Mesenchymal stem cell (in vitro differentiated cells and primary cell): Measurements from ENCODE around the gene TBC1D2.

ENCODE experiments used
- DNase-seq: peaks from one replicate; pipeline ENCODE4 v3.0.0-alpha.2; 2013
- H2AFZ ChIP-seq: one replicate; pipeline ENCODE4 v1.6.1; 2013; ENCODE audit warnings: low read depth, mild to moderate bottlenecking, control low read depth, inconsistent platforms, low read length, moderate library complexity
- H2AK5ac ChIP-seq: 2 replicates; pipeline ENCODE4 v1.6.1; 2013; ENCODE audit warnings: low read length, moderate library complexity, mild to moderate bottlenecking, inconsistent platforms; ENCODE audit not compliant: severe bottlenecking
- H2BK120ac ChIP-seq: one replicate; pipeline ENCODE4 v1.6.1; 2013; ENCODE audit warnings: low read depth, mild to moderate bottlenecking, inconsistent platforms, low read length, moderate library complexity
- H2BK12ac ChIP-seq, 2 experiments: one replicate each; pipeline ENCODE4 v1.6.1; 2013; ENCODE audit warnings: inconsistent platforms in 2 of 2, low read length in 2 of 2, mild to moderate bottlenecking in 2 of 2, moderate library complexity in 2 of 2, control low read depth in 1 of 2
- H2BK15ac ChIP-seq: one replicate; pipeline ENCODE4 v1.6.1; 2013; ENCODE audit warnings: mild to moderate bottlenecking, low read depth, inconsistent platforms; ENCODE audit not compliant: poor library complexity, severe bottlenecking
- H2BK5ac ChIP-seq: 2 replicates; pipeline ENCODE4 v1.6.1; 2013; ENCODE audit warnings: low read depth, mild to moderate bottlenecking, low read length, control low read depth, inconsistent platforms; ENCODE audit not compliant: poor library complexity, severe bottlenecking
- H3K14ac ChIP-seq, 2 experiments: one replicate each; pipeline ENCODE4 v1.6.1; 2013; ENCODE audit warnings: inconsistent platforms in 2 of 2, low read length in 2 of 2, control low read depth in 1 of 2, mild to moderate bottlenecking in 1 of 2, moderate library complexity in 1 of 2
- H3K18ac ChIP-seq, 2 experiments: one replicate each; pipeline ENCODE4 v1.6.1; 2013; ENCODE audit warnings: inconsistent platforms in 2 of 2, low read length in 2 of 2, control low read depth in 1 of 2, low read depth in 1 of 2, mild to moderate bottlenecking in 1 of 2
- H3K23ac ChIP-seq, 2 experiments: one replicate each; pipeline ENCODE4 v1.6.1; 2013; ENCODE audit warnings: inconsistent platforms in 2 of 2, low read length in 2 of 2, mild to moderate bottlenecking in 2 of 2, moderate library complexity in 2 of 2, control low read depth in 1 of 2
- H3K27ac ChIP-seq: 2 replicates; pipeline ENCODE4 v1.5.1; 2013; ENCODE audit warnings: mild to moderate bottlenecking, moderate library complexity, low read length, control low read depth, inconsistent platforms; ENCODE audit not compliant: poor library complexity, severe bottlenecking
- H3K27me3 ChIP-seq, 2 experiments: 2 replicates each; pipeline versions ENCODE4 v1.6.1 to v1.7.0; 2013; ENCODE audit warnings: low read length in 2 of 2, mild to moderate bottlenecking in 2 of 2, moderate library complexity in 2 of 2, control low read depth in 1 of 2, inconsistent platforms in 1 of 2; ENCODE audit not compliant: control insufficient read depth in 1 of 2, insufficient read depth in 1 of 2
- H3K36me3 ChIP-seq, 2 experiments: 2 replicates each; pipeline versions ENCODE4 v1.6.1 to v1.7.0; 2013; ENCODE audit warnings: low read length in 2 of 2, control low read depth in 1 of 2, inconsistent platforms in 1 of 2, low read depth in 1 of 2, mild to moderate bottlenecking in 1 of 2; ENCODE audit not compliant: insufficient read depth in 2 of 2, control insufficient read depth in 1 of 2
- H3K4ac ChIP-seq, 2 experiments: one replicate each; pipeline ENCODE4 v1.6.1; 2013; ENCODE audit warnings: inconsistent platforms in 2 of 2, low read length in 2 of 2, mild to moderate bottlenecking in 2 of 2, moderate library complexity in 2 of 2, control low read depth in 1 of 2, low read depth in 1 of 2
- H3K4me1 ChIP-seq: 2 replicates; pipeline ENCODE4 v1.6.1; 2013; ENCODE audit warnings: low read depth, low read length, control low read depth; ENCODE audit not compliant: control insufficient read depth, insufficient read depth
- H3K4me2 ChIP-seq: 2 replicates; pipeline ENCODE4 v1.6.1; 2013; ENCODE audit warnings: low read length, mild to moderate bottlenecking, inconsistent platforms; ENCODE audit not compliant: poor library complexity, severe bottlenecking
- H3K4me3 ChIP-seq, 2 experiments: 2 replicates each; pipeline versions ENCODE4 v1.5.1 to v1.7.0; 2013; ENCODE audit warnings: low read length in 2 of 2, mild to moderate bottlenecking in 2 of 2, control low read depth in 1 of 2, low read depth in 1 of 2; ENCODE audit not compliant: insufficient read depth in 1 of 2
- H3K79me1 ChIP-seq: replicated peaks from 2 replicates; pipeline ENCODE4 v1.6.1; 2013; ENCODE audit warnings: mild to moderate bottlenecking, control low read depth, low read length, inconsistent platforms; ENCODE audit not compliant: poor library complexity, severe bottlenecking
- H3K9ac ChIP-seq: 2 replicates; pipeline ENCODE4 v1.7.0; 2013; ENCODE audit warnings: mild to moderate bottlenecking, low read length, moderate library complexity
- H3K9me3 ChIP-seq: 2 replicates; pipeline ENCODE4 v1.7.0; 2013; ENCODE audit warnings: mild to moderate bottlenecking, low read length; ENCODE audit not compliant: control insufficient read depth
- H4K8ac ChIP-seq: one replicate; pipeline ENCODE4 v1.6.1; 2013; ENCODE audit warnings: inconsistent platforms, mild to moderate bottlenecking, low read length, moderate library complexity
- H4K91ac ChIP-seq: one replicate; pipeline ENCODE4 v1.6.1; 2013; ENCODE audit warnings: mild to moderate bottlenecking, low read length, inconsistent platforms
- WGBS: methylation state at CpG from one replicate; pipeline ENCODE4 v1.1.7; 2013; ENCODE audit warnings: mixed read lengths; 5-methylcytosine and 5-hydroxymethylcytosine counted together

Gene TBC1D2

GRCh38 chr9:98235126-98235525 is 20.3 kb downstream of the TBC1D2 start:
- H3K27ac ChIP-seq: no peak overlapping the region
- no peak overlapping the region for H3K4me2 ChIP-seq
- WGBS: 77% methylated on average over 9 of the region's 9 CpGs
- H2BK12ac ChIP-seq: no peak overlapping the region
- H2BK15ac ChIP-seq: no peak overlapping the region
- H3K23ac ChIP-seq: no peak overlapping the region
- H2BK120ac ChIP-seq: no peak overlapping the region
- peaks cover 18 to 49% of the 10 kb centered on the region in 2 experiments for H3K36me3 ChIP-seq
- H2AK5ac ChIP-seq: no peak overlapping the region
- H4K8ac ChIP-seq: no peak overlapping the region
- peaks cover 10% of the 10 kb centered on the region for H3K79me1 ChIP-seq
- no peak overlapping the region for H3K4ac ChIP-seq
- H3K14ac ChIP-seq: no peak overlapping the region
- H3K4me1 ChIP-seq: peaks cover 10% of the 10 kb centered on the region
- H3K9me3 ChIP-seq: no peaks in the 10 kb centered on the region
- no peak overlapping the region for H4K91ac ChIP-seq
- H3K9ac ChIP-seq: no peak overlapping the region
- peak; percentile 87 for DNase-seq
- H3K4me3 ChIP-seq: no peak overlapping the region
- no peak overlapping the region for H2AFZ ChIP-seq
- H2BK5ac ChIP-seq: no peak overlapping the region
- no peak overlapping the region for H3K18ac ChIP-seq
- H3K27me3 ChIP-seq: no peaks in the 10 kb centered on the region

- Histone ChIP-seq H2AK5ac (no peak overlapping the region), H3K23ac (no peak overlapping the region), H3K27me3 (no peaks in the 10 kb centered on the region), H2BK15ac (no peak overlapping the region), H3K4ac (no peak overlapping the region), H3K9me3 (no peaks in the 10 kb centered on the region), H3K14ac (no peak overlapping the region), H3K9ac (no peak overlapping the region), H3K36me3 (peaks cover 21 to 49% of the 10 kb centered on the region in 2 experiments), H4K8ac (no peak overlapping the region), H3K4me3 (no peak overlapping the region), H3K79me1 (peaks cover 10% of the 10 kb centered on the region), H3K27ac (no peak overlapping the region), H4K91ac (no peak overlapping the region), H3K4me2 (no peak overlapping the region), H3K18ac (no peak overlapping the region), H3K4me1 (peaks cover 10% of the 10 kb centered on the region), H2AFZ (no peak overlapping the region), H2BK5ac (no peak overlapping the region), H2BK120ac (no peak overlapping the region), H2BK12ac (peak overlapping the region in 1 of 2 experiments; percentile 12)
- DNase-seq: no peak
- WGBS: 89% methylated on average over 9 of the region's 9 CpGs
Measured at GRCh38 chr9:98234245-98234825, 21.1 kb downstream of the TBC1D2 start.

- Histone ChIP-seq H3K79me1 (peaks cover 8% of the 10 kb centered on the region), H3K9me3 (no peaks in the 10 kb centered on the region), H3K23ac (no peak overlapping the region), H4K8ac (peak overlapping the region; percentile 66), H3K4ac (peak overlapping the region in 1 of 2 experiments; percentile 93), H2AFZ (no peak overlapping the region), H3K27me3 (no peaks in the 10 kb centered on the region), H2BK12ac (peak overlapping the region; percentile 1 to 3), H4K91ac (peak overlapping the region; percentile 84), H3K4me1 (peaks cover 10% of the 10 kb centered on the region), H2BK5ac (no peak overlapping the region), H3K27ac (peak overlapping the region; percentile 74), H3K9ac (no peak overlapping the region), H2AK5ac (peak overlapping the region; percentile 71), H3K4me2 (no peak overlapping the region), H3K4me3 (no peak overlapping the region), H3K14ac (no peak overlapping the region), H3K36me3 (peaks cover 32 to 60% of the 10 kb centered on the region in 2 experiments), H2BK15ac (no peak overlapping the region), H3K18ac (peak overlapping the region in 1 of 2 experiments; percentile 54), H2BK120ac (peak overlapping the region; percentile 29)
- no peak for DNase-seq
- WGBS: 97% methylated on average over 5 of the region's 5 CpGs
Measured at GRCh38 chr9:98232926-98233325, 22.5 kb downstream of the TBC1D2 start.

GRCh38 chr9:98231770-98232478 is 23.5 kb downstream of the TBC1D2 start:
- no peak overlapping the region for H3K23ac ChIP-seq
- H3K4me2 ChIP-seq: no peak overlapping the region
- no peak overlapping the region for H2BK15ac ChIP-seq
- no peak overlapping the region for H2BK12ac ChIP-seq
- peak overlapping the region; percentile 12 for H3K9ac ChIP-seq
- H3K27me3 ChIP-seq: no peaks in the 10 kb centered on the region
- peaks cover 34 to 65% of the 10 kb centered on the region in 2 experiments for H3K36me3 ChIP-seq
- no peak overlapping the region for H2AFZ ChIP-seq
- H2BK5ac ChIP-seq: no peak overlapping the region
- no peak overlapping the region for H4K8ac ChIP-seq
- peak overlapping the region; percentile 74 for H3K27ac ChIP-seq
- peak; percentile 90 for DNase-seq
- peak overlapping the region; percentile 58 for H2BK120ac ChIP-seq
- no peak overlapping the region for H4K91ac ChIP-seq
- WGBS: 56% methylated on average over 5 of the region's 6 CpGs
- no peak overlapping the region for H3K14ac ChIP-seq
- no peak overlapping the region for H3K18ac ChIP-seq
- H3K9me3 ChIP-seq: no peaks in the 10 kb centered on the region
- peaks cover 6% of the 10 kb centered on the region for H3K79me1 ChIP-seq
- no peak overlapping the region for H2AK5ac ChIP-seq
- peaks cover 8% of the 10 kb centered on the region for H3K4me1 ChIP-seq
- H3K4ac ChIP-seq: no peak overlapping the region
- no peak overlapping the region for H3K4me3 ChIP-seq
